Thyroid gland (tissue), 4 donors: ENCODE data around the gene FBXL20. TPM values are rescaled to one million over a fixed set of nuclear protein-coding genes. Genes with fewer than 3 reads are reported as not detected.

Source experiments
- DNase-seq, 2 donors: peaks; one replicate each; pipeline ENCODE4 v3.0.0-alpha.2; 2019
- H3K27ac ChIP-seq, 3 donors: fragments of 200-600 bp; sonication (generic); 1 replicate in 2 of 3; 2 replicates in 1 of 3; pipeline ENCODE4 v1.5.1; 2016 to 2019; ENCODE audit warnings: mild to moderate bottlenecking in 1 of 3, moderate library complexity in 1 of 3
- H3K27me3 ChIP-seq: fragments of 200-600 bp; sonication (generic); one replicate; pipeline ENCODE4 v1.5.1; 2019
- H3K36me3 ChIP-seq, 2 donors: fragments of 200-600 bp; sonication (generic); one replicate each; pipeline ENCODE4 v1.5.1; 2016 to 2019
- H3K4me1 ChIP-seq, 2 donors: fragments of 200-600 bp; sonication (generic); one replicate each; pipeline ENCODE4 v1.5.1; 2017 to 2019
- H3K4me3 ChIP-seq, 3 donors: fragments of 200-600 bp; sonication (generic); replicated peaks in 1 of 3; 1 replicate in 2 of 3; 2 replicates in 1 of 3; pipeline ENCODE4 v1.5.1; 2016; ENCODE audit warnings: mild to moderate bottlenecking in 1 of 3
- H3K9me3 ChIP-seq: fragments of 200-600 bp; sonication (generic); one replicate; pipeline ENCODE4 v1.5.1; 2017
- POLR2A ChIP-seq, 2 donors: fragments of 450-650 bp; IDR thresholded peaks; one replicate each; pipeline ENCODE4 v1.6.1; 2017; ENCODE audit warnings: antibody characterized with exemption in 2 of 2, mild to moderate bottlenecking in 2 of 2, moderate library complexity in 1 of 2
- WGBS, 2 donors: methylation state at CpG; one replicate each; pipeline ENCODE4 v1.1.5; 2017; 5-methylcytosine and 5-hydroxymethylcytosine counted together
- intact Hi-C: fragments of 100-400 bp; cut with DNase I; formaldehyde crosslinking; loops from one replicate; pipeline ENCODE4 v1.15.1; 2023
- total RNA-seq, 4 donors: library from RNA; depleted of rRNA; stranded (reverse); fragments of >200 nt; gene quantifications; one replicate each; pipeline ENCODE4 v1.2.3, GENCODE V29; 2016
- TF ChIP-seq, protein P1 (sequence below), 6 experiments: fragments of 200-600 bp in 3 of 6; fragments of 450-650 bp in 3 of 6; sonication (generic) in 3 of 6; IDR thresholded peaks; one replicate each; pipeline ENCODE4 v1.5.1; 2016 to 2019; ENCODE audit warnings: antibody characterized with exemption in 6 of 6, mild to moderate bottlenecking in 2 of 6, inconsistent platforms in 1 of 6, moderate library complexity in 1 of 6

Gene FBXL20, protein sequence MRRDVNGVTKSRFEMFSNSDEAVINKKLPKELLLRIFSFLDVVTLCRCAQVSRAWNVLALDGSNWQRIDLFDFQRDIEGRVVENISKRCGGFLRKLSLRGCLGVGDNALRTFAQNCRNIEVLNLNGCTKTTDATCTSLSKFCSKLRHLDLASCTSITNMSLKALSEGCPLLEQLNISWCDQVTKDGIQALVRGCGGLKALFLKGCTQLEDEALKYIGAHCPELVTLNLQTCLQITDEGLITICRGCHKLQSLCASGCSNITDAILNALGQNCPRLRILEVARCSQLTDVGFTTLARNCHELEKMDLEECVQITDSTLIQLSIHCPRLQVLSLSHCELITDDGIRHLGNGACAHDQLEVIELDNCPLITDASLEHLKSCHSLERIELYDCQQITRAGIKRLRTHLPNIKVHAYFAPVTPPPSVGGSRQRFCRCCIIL
- 10 to 100 TPM; 17.2 to 27.7 (median 22.2) TPM for total RNA-seq

DNA sequence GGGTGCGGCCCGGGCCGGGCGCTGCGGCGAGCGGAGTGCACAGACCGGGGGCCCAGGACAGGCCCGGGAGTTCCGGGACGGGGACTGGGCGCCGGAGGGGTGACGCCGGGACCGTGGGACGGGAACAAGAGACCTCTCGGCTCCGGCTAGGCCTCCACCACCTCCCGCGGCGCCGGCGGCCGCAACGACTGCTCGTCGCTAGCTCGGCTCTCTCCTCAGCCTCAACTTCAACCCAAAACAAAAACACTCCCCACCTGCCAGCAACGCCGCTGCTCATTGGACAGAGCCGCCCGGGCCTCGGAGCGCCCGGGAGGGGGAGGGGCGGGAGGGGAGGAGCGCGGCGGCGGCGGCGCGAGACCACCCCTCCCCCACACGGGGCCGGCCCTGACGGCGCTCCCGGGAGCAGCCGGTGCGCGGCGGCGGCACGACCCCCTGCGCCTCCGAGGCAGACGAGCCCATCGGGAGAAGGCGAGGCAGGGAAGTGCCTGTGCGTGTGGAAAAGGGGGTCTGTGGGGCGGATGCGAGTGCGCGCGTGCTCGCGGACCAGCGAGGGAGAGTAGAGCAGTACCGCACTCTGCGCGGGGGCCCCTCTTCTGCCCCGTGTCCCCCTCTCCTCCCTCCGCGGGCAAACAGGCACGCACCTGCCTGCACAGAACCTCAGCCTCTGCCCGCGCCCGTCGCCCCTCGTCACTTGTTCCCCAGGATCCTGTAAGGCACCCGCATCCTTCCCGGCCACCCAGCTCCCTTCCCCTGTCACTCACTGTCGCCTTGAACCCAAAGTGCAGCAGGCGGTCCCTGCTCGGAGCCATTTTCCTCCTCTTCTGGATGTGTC lies at the start of gene FBXL20:
Gene FBXL20 (minus strand): TSS at position 215 of the 832 bp plus-strand sequence. CDS start 224 bp downstream, outside the sequence.
- H3K27me3 ChIP-seq: no peaks in the 10 kb centered on the region
- no peaks in the 10 kb centered on the region for H3K36me3 ChIP-seq
- H3K9me3 ChIP-seq: no peaks in the 10 kb centered on the region
- H3K4me3 ChIP-seq: peak within 1 kb of the TSS; percentile 78 to 92 (median 91)
- TF ChIP-seq, protein P1, sequence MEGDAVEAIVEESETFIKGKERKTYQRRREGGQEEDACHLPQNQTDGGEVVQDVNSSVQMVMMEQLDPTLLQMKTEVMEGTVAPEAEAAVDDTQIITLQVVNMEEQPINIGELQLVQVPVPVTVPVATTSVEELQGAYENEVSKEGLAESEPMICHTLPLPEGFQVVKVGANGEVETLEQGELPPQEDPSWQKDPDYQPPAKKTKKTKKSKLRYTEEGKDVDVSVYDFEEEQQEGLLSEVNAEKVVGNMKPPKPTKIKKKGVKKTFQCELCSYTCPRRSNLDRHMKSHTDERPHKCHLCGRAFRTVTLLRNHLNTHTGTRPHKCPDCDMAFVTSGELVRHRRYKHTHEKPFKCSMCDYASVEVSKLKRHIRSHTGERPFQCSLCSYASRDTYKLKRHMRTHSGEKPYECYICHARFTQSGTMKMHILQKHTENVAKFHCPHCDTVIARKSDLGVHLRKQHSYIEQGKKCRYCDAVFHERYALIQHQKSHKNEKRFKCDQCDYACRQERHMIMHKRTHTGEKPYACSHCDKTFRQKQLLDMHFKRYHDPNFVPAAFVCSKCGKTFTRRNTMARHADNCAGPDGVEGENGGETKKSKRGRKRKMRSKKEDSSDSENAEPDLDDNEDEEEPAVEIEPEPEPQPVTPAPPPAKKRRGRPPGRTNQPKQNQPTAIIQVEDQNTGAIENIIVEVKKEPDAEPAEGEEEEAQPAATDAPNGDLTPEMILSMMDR (IDR thresholded peaks at IDR 0.05): peak in 1 of 6 experiments; percentile 1
- TF ChIP-seq POLR2A (IDR thresholded peaks at IDR 0.05): peak; percentile 66 to 92
- peak; percentile 94 to 96 for DNase-seq
- peaks cover 7 to 17% of the 10 kb centered on the region in 2 donors for H3K4me1 ChIP-seq
- peak within 1 kb of the TSS; percentile 82 to 86 (median 83) for H3K27ac ChIP-seq
- WGBS, 2 donors: 0% methylated on average over 9 to 15 of the region's 86 CpGs
- intact Hi-C loops: no loop called here

DNA sequence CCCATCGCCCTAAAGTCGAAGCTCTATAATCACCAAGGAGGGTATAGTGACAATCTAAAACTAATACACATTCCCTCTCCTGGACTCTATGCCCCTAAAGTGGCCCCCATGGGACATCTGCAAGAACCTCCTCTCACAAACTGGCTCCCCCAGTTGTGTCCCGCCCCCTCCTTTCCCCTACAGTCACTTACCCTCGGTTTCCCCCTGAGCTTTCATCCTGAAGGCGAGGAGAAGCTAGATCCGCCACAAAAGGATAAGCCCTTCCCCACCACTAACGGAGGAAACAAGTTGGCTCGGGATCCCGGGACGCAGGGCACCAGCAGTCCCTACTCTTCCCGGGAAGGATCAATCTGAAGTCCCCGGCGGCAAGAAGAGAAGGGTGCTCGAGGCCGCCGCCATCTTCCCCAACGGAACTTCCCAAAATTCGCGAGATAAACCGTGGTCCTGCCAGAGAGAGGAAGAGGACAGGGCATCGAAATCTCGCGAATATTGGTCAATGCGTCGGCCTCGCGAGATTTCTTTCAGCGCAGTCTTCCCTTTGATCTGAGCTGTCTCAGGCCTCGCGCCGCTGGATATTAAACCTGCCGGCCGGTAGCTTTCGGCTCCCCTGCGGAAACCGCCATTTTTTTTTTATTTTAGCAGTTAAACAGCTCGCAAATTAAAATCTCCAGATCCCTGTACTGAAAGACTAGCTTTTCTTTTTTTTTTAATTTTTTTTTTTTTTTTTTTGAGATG lies 49.6 kb upstream of the FBXL20 start, which contains the start of gene MED1:
Gene MED1 (minus strand): TSS at position 417 of the 735 bp plus-strand sequence. CDS start 201 bp downstream, at position 216.
- Histone ChIP-seq H3K36me3 (peaks cover 0 to 5% of the 10 kb centered on the region in 2 donors), H3K27me3 (no peaks in the 10 kb centered on the region), H3K27ac (peak within 1 kb of the TSS; percentile 36 to 88 (median 79)), H3K4me3 (peak within 1 kb of the TSS; percentile 59 to 90 (median 73)), H3K4me1 (peaks cover 13 to 14% of the 10 kb centered on the region in 2 donors), H3K9me3 (no peaks in the 10 kb centered on the region)
- intact Hi-C loops: no loop called here
- peak; percentile 93 to 94 for DNase-seq
- WGBS, 2 donors: 0 to 1% methylated on average over 27 to 34 of the region's 37 CpGs
- TF ChIP-seq, protein P1 (IDR thresholded peaks at IDR 0.05): peak in 1 of 6 experiments; percentile 11
- peak in 1 of 2 donors; percentile 67 for TF ChIP-seq POLR2A (IDR thresholded peaks at IDR 0.05)

DNA sequence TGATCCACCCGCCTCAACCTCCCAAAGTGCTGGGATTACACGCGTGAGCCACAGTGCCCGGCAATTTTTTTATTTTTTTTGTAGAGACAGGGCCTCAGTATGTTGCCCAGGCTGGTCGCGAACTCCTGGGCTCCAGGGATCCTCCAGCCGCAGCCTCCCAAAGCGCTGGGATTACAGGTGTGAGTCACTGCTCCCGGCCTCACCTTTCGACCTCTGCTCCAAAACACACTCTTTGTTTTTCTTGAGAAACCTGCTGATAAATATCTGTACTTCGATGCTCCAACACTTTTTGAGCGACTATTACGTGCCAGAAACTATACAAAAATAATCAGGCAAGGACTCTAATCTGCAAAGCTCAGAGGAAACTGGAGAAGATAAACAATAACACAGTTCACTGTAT lies 48.6 kb upstream of the FBXL20 start:
- Histone ChIP-seq H3K4me1 (peaks cover 13 to 14% of the 10 kb centered on the region in 2 donors), H3K4me3 (peak overlapping the region in 1 of 3 donors; percentile 90), H3K36me3 (peaks cover 0 to 13% of the 10 kb centered on the region in 2 donors), H3K27me3 (no peaks in the 10 kb centered on the region), H3K27ac (no peak overlapping the region), H3K9me3 (no peaks in the 10 kb centered on the region)
- 87 to 91% methylated on average over 13 of the region's 13 CpGs for WGBS, 2 donors
- TF ChIP-seq POLR2A (IDR thresholded peaks at IDR 0.05): no peak
- TF ChIP-seq, protein P1 (IDR thresholded peaks at IDR 0.05): no peak
- DNase-seq: no peak
- intact Hi-C loops: no loop called here

DNA sequence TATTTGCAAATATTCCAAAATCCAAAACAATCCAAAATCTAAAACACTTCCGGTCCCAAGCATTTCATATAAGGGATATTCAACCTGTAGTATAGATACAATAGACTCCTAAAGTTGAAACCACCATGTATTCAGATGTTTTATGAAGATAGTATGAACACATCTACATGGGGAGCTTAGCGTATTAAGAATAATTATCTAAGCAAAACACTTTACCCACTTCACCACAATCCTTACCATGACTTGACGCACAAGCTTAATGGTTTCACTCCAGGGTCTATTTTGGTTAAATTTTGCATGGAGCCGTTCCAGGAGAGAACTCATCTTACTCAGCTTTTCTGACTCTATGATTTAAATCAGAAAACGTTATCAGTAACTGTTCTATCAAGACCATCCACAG lies 46.1 kb upstream of the FBXL20 start:
- no peaks in the 10 kb centered on the region for H3K27me3 ChIP-seq
- H3K27ac ChIP-seq: no peak overlapping the region
- peaks cover 13 to 14% of the 10 kb centered on the region in 2 donors for H3K4me1 ChIP-seq
- TF ChIP-seq, protein P1 (IDR thresholded peaks at IDR 0.05): no peak
- TF ChIP-seq POLR2A (IDR thresholded peaks at IDR 0.05): no peak
- H3K9me3 ChIP-seq: no peaks in the 10 kb centered on the region
- peaks cover 18 to 32% of the 10 kb centered on the region in 2 donors for H3K36me3 ChIP-seq
- intact Hi-C loops: no loop called here
- no peak overlapping the region for H3K4me3 ChIP-seq
- DNase-seq: no peak
- 87 to 97% methylated on average over 5 of the region's 5 CpGs for WGBS, 2 donors
